ENCODE measurements around the gene CHRNA4.
A peak's percentile ranks its signal among the peaks of the same experiment; 100 is the strongest.

Gene CHRNA4

GRCh38 chr20:63364801-63365585 is 3.8 kb upstream of the CHRNA4 start:
- H3K4me3 ChIP-seq (ENCODE audit: low read depth, low read length), result no peak overlapping the region

- H3K4me3 ChIP-seq (ENCODE audit: low read depth, low read length), result no peak overlapping the region
Observed at GRCh38 chr20:63363981-63364561, 2.9 kb upstream of the CHRNA4 start.

GRCh38 chr20:63363013-63363957 is 2.1 kb upstream of the CHRNA4 start:
- no peak overlapping the region for H3K4me3 ChIP-seq (ENCODE audit: low read depth, low read length)

GRCh38 chr20:63362436-63363009 is 1.4 kb upstream of the CHRNA4 start:
- no peak overlapping the region for H3K4me3 ChIP-seq (ENCODE audit: low read depth, low read length)

GRCh38 chr20:63361519-63362435 is 628 bp upstream of the CHRNA4 start:
- no peak overlapping the region for H3K4me3 ChIP-seq (ENCODE audit: low read depth, low read length)

GRCh38 chr20:63359937-63360849 is 956 bp downstream of the CHRNA4 start:
- H3K4me3 ChIP-seq (ENCODE audit: low read depth, low read length), result peak overlapping the region; percentile 35

GRCh38 chr20:63359164-63359934 is 1.8 kb downstream of the CHRNA4 start:
- no peak overlapping the region for H3K4me3 ChIP-seq (ENCODE audit: low read depth, low read length)

GRCh38 chr20:63357921-63358905 is 2.9 kb downstream of the CHRNA4 start:
- no peak overlapping the region for H3K4me3 ChIP-seq (ENCODE audit: low read depth, low read length)

- H3K4me3 ChIP-seq (ENCODE audit: low read depth, low read length), result no peak overlapping the region
Observed at GRCh38 chr20:63356931-63357879, 3.9 kb downstream of the CHRNA4 start.

GRCh38 chr20:63356511-63356910 is 4.6 kb downstream of the CHRNA4 start:
- H3K4me3 ChIP-seq (ENCODE audit: low read depth, low read length), result no peak overlapping the region

- H3K4me3 ChIP-seq (ENCODE audit: low read depth, low read length), result no peak overlapping the region
Observed at GRCh38 chr20:63355781-63356295, 5.3 kb downstream of the CHRNA4 start.

- H3K4me3 ChIP-seq (ENCODE audit: low read depth, low read length), result no peak overlapping the region
Observed at GRCh38 chr20:63354636-63355350, 6.4 kb downstream of the CHRNA4 start.

GRCh38 chr20:63352811-63353221 is 8.3 kb downstream of the CHRNA4 start:
- H3K4me3 ChIP-seq (ENCODE audit: low read depth, low read length), result no peak overlapping the region

GRCh38 chr20:63351811-63352591 is 9.1 kb downstream of the CHRNA4 start:
- H3K4me3 ChIP-seq (ENCODE audit: low read depth, low read length), result no peak overlapping the region
